ENCODE measurements around the gene ULK1.

The ULK1 gene

GRCh38 chr12:131929581-131930456 lies 35.4 kb downstream of the ULK1 start (continued):
- TF ChIP-seq ZBTB48 (tag by site-specific recombination; IDR thresholded peaks at IDR 0.05) (peak; percentile 55; the same call in 1 of the 2 replicates), ZNF776 (tag by site-specific recombination; IDR thresholded peaks at IDR 0.05; ENCODE audit: borderline replicate concordance) (no peak), ZSCAN16 (tag by site-specific recombination; IDR thresholded peaks at IDR 0.05) (0 out of 2 replicates have a peak, but pooled peaks have one; percentile 3), ZNF24 (tag by site-specific recombination; IDR thresholded peaks at IDR 0.05) (no peak), ZFP69B (tag by site-specific recombination; IDR thresholded peaks at IDR 0.05) (no peak), GLI2 (tag by site-specific recombination; IDR thresholded peaks at IDR 0.05; ENCODE audit: borderline replicate concordance, low read depth) (no peak), ZNF426 (tag by site-specific recombination; IDR thresholded peaks at IDR 0.05) (no peak), YY1 (tag by site-specific recombination; IDR thresholded peaks at IDR 0.05) (0 out of 2 replicates have a peak, but pooled peaks have one; percentile 15), KLF8 (tag by site-specific recombination; IDR thresholded peaks at IDR 0.05) (peak; percentile 49; the same call in 1 of the 2 replicates), ZNF501 (tag by site-specific recombination; IDR thresholded peaks at IDR 0.05) (peak; percentile 33; the same call in 1 of the 2 replicates), ZNF677 (tag by site-specific recombination; IDR thresholded peaks at IDR 0.05) (no peak), ZSCAN18 (tag by site-specific recombination; IDR thresholded peaks at IDR 0.05) (no peak), ZBTB8A (tag by site-specific recombination; IDR thresholded peaks at IDR 0.05) (no peak), MYNN (tag by site-specific recombination; IDR thresholded peaks at IDR 0.05; ENCODE audit: borderline replicate concordance) (no peak), ZNF324 (tag by site-specific recombination; IDR thresholded peaks at IDR 0.05) (no peak), ZNF366 (tag by site-specific recombination; conservative IDR thresholded peaks at IDR 0.05) (no peak), ZNF610 (tag by site-specific recombination; IDR thresholded peaks at IDR 0.05; ENCODE audit: borderline replicate concordance) (peak; percentile 62; the same call in 1 of the 2 replicates), ZNF645 (tag by site-specific recombination; IDR thresholded peaks at IDR 0.05) (no peak), ZNF514 (tag by site-specific recombination; IDR thresholded peaks at IDR 0.05) (no peak), ZNF239 (tag by site-specific recombination; IDR thresholded peaks at IDR 0.05) (no peak), ZNF76 (tag by site-specific recombination; IDR thresholded peaks at IDR 0.05; ENCODE audit: borderline replicate concordance, low read depth) (peak; percentile 36; the same call in 1 of the 2 replicates), ZNF132 (tag by site-specific recombination; IDR thresholded peaks at IDR 0.05; ENCODE audit: borderline replicate concordance) (no peak), ZNF280D (tag by site-specific recombination; IDR thresholded peaks at IDR 0.05) (no peak), ZNF549 (tag by site-specific recombination; IDR thresholded peaks at IDR 0.05) (no peak), ZNF449 (tag by site-specific recombination; IDR thresholded peaks at IDR 0.05) (no peak), WT1 (tag by site-specific recombination; IDR thresholded peaks at IDR 0.05) (no peak), ZBTB17 (tag by site-specific recombination; IDR thresholded peaks at IDR 0.05) (0 out of 2 replicates have a peak, but pooled peaks have one; percentile 29), ZNF629 (tag by site-specific recombination; IDR thresholded peaks at IDR 0.05) (no peak), HOXD13 (CRISPR knock-in tag; IDR thresholded peaks at IDR 0.05; ENCODE audit: borderline replicate concordance) (no peak), ZBTB26 (tag by site-specific recombination; optimal IDR thresholded peaks at IDR 0.05) (peak; percentile 55), PRDM1 (tag by site-specific recombination; IDR thresholded peaks at IDR 0.05) (0 out of 2 replicates have a peak, but pooled peaks have one; percentile 13), ZNF354C (tag by site-specific recombination; IDR thresholded peaks at IDR 0.05; ENCODE audit: borderline replicate concordance, low read depth) (no peak)
